Upper lobe of left lung (tissue), 6 donors: ENCODE data around the gene ILDR1. TPM values are rescaled to one million over a fixed set of nuclear protein-coding genes. Genes with fewer than 3 reads are reported as not detected.

Experiments used
- ATAC-seq, 2 donors: fragments of 200-7000 bp; cut with Tn5 transposase; one replicate each; pipeline ENCODE4 v1.9.1; 2022; ENCODE audit warnings: mild to moderate bottlenecking in 2 of 2, moderate library complexity in 2 of 2; ENCODE audit not compliant: low FRiP score in 2 of 2
- DNase-seq, 2 donors: peaks; one replicate each; pipeline ENCODE4 v3.0.0-alpha.2; 2019 to 2020
- H3K27ac ChIP-seq, 4 donors: fragments of 200-600 bp; sonication (generic); one replicate each; pipeline ENCODE4 v1.5.1; 2016 to 2019
- H3K27me3 ChIP-seq, 4 donors: fragments of 200-600 bp; sonication (generic); one replicate each; pipeline ENCODE4 v1.5.1; 2017 to 2019
- H3K36me3 ChIP-seq, 4 donors: fragments of 200-600 bp; sonication (generic); one replicate each; pipeline ENCODE4 v1.5.1; 2016 to 2019
- H3K4me1 ChIP-seq, 4 donors: fragments of 200-600 bp; sonication (generic); one replicate each; pipeline ENCODE4 v1.5.1; 2018 to 2019
- H3K4me3 ChIP-seq, 4 donors: fragments of 200-600 bp; sonication (generic); one replicate each; pipeline ENCODE4 v1.5.1; 2017 to 2019; ENCODE audit warnings: mild to moderate bottlenecking in 2 of 4, moderate library complexity in 1 of 4
- H3K9me3 ChIP-seq, 4 donors: fragments of 200-600 bp; sonication (generic); one replicate each; pipeline ENCODE4 v1.5.1; 2018 to 2019
- EP300 ChIP-seq, 4 donors: sonication (generic); formaldehyde crosslinking; IDR thresholded peaks; one replicate each; pipeline ENCODE4 v1.5.1; 2017; ENCODE audit warnings: antibody characterized with exemption in 4 of 4, control low read depth in 2 of 4
- POLR2A ChIP-seq, 4 donors: fragments of 450-650 bp; IDR thresholded peaks; one replicate each; pipeline ENCODE4 v1.5.1; 2016 to 2017; ENCODE audit warnings: antibody characterized with exemption in 4 of 4, mild to moderate bottlenecking in 2 of 4
- POLR2AphosphoS5 ChIP-seq, 2 donors: sonication (generic); formaldehyde crosslinking; IDR thresholded peaks; one replicate each; pipeline ENCODE4 v1.5.1; 2017; ENCODE audit warnings: antibody characterized with exemption in 2 of 2
- WGBS, 2 donors: methylation state at CpG; one replicate each; pipeline ENCODE4 v1.1.5; 2017 to 2018; 5-methylcytosine and 5-hydroxymethylcytosine counted together
- total RNA-seq, 6 donors: library from RNA; depleted of rRNA in 4 of 6; stranded (reverse); fragments of >200 nt in 4 of 6; gene quantifications; one replicate each; pipeline versions ENCODE4 v1.1.0 to v1.2.1, GENCODE V29; 2016 to 2021
- TF ChIP-seq, protein P1 (sequence below), 6 experiments: fragments of 450-650 bp in 4 of 6; fragments of 200-600 bp in 2 of 6; sonication (generic) in 2 of 6; IDR thresholded peaks; one replicate each; pipeline ENCODE4 v1.5.1; 2016 to 2019; ENCODE audit warnings: antibody characterized with exemption in 6 of 6
- donor health status: DM: no; HTN: no; CAD: no; lungs with moderate emphysema.
- donor health status: DM: no; HTN: yes; CAD: no; lungs with severe emphysema.

ILDR1 gene
- total RNA-seq, 6 donors from 2014 or later = 1.0 to 7.8 (median 6.4) TPM

DNA sequence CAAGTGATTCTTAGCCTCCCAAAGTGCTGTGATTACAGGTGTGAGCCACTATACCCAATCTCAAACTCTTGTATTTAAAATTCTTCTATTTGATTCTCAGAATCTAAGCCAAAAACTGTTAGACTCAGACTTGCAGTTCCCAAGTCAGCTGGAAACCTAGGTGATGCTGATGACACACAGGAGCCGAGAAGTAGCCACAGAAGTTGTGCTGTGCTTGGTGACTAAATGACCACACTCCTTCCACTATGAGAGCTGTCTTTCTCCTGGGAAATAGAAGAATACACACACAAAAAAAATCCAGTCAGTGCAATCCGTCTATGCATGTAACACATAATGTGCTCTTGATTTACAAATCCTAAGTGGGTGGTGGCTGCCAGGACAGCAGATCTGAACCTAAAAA lies 33.9 kb downstream of the ILDR1 start:
- Histone ChIP-seq H3K27ac (no peak overlapping the region), H3K4me1 (no peaks in the 10 kb centered on the region), H3K4me3 (no peak overlapping the region), H3K36me3 (no peaks in the 10 kb centered on the region), H3K9me3 (peaks cover 0 to 7% (median 0%) of the 10 kb centered on the region in 4 donors), H3K27me3 (no peaks in the 10 kb centered on the region)
- DNase-seq (no peak), ATAC-seq (no peak)
- 79 to 94% methylated on average over 2 of the region's 2 CpGs for WGBS, 2 donors
- TF ChIP-seq EP300 (IDR thresholded peaks at IDR 0.05) (no peak), POLR2AphosphoS5 (IDR thresholded peaks at IDR 0.05) (no peak), POLR2A (IDR thresholded peaks at IDR 0.05) (no peak)
- TF ChIP-seq, protein P1, sequence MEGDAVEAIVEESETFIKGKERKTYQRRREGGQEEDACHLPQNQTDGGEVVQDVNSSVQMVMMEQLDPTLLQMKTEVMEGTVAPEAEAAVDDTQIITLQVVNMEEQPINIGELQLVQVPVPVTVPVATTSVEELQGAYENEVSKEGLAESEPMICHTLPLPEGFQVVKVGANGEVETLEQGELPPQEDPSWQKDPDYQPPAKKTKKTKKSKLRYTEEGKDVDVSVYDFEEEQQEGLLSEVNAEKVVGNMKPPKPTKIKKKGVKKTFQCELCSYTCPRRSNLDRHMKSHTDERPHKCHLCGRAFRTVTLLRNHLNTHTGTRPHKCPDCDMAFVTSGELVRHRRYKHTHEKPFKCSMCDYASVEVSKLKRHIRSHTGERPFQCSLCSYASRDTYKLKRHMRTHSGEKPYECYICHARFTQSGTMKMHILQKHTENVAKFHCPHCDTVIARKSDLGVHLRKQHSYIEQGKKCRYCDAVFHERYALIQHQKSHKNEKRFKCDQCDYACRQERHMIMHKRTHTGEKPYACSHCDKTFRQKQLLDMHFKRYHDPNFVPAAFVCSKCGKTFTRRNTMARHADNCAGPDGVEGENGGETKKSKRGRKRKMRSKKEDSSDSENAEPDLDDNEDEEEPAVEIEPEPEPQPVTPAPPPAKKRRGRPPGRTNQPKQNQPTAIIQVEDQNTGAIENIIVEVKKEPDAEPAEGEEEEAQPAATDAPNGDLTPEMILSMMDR (IDR thresholded peaks at IDR 0.05) = no peak

DNA sequence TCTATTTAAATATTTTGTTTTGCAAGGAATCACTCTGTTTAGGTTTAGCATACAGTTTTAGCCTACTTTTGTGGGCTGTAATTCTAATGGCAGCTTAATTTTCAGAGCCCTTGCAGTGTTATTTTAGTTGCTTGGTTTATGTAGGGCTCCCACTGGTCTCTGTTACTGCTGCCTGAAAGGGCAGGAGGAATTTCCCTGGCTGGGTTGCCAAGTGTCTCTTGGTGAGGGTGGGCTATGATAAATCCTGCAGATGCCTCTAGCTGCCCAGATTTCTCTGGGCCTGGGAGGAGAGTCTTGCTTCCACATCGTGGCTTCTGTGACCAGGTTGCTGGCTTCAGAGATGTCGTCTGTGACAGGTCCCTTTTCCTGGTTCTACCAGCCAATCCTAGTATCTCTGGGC lies 36.2 kb downstream of the ILDR1 start:
- TF ChIP-seq EP300 (IDR thresholded peaks at IDR 0.05) (no peak), POLR2A (IDR thresholded peaks at IDR 0.05) (no peak), POLR2AphosphoS5 (IDR thresholded peaks at IDR 0.05) (no peak)
- TF ChIP-seq, protein P1 (IDR thresholded peaks at IDR 0.05) = no peak
- no peak for ATAC-seq
- Histone ChIP-seq H3K36me3 (no peaks in the 10 kb centered on the region), H3K4me1 (no peaks in the 10 kb centered on the region), H3K9me3 (peaks cover 0 to 8% (median 0%) of the 10 kb centered on the region in 4 donors), H3K27ac (no peak overlapping the region), H3K27me3 (no peaks in the 10 kb centered on the region), H3K4me3 (no peak overlapping the region)
- DNase-seq = no peak
- WGBS, 2 donors = 67 to 87% methylated on average over 1 to 2 of the region's 2 CpGs

DNA sequence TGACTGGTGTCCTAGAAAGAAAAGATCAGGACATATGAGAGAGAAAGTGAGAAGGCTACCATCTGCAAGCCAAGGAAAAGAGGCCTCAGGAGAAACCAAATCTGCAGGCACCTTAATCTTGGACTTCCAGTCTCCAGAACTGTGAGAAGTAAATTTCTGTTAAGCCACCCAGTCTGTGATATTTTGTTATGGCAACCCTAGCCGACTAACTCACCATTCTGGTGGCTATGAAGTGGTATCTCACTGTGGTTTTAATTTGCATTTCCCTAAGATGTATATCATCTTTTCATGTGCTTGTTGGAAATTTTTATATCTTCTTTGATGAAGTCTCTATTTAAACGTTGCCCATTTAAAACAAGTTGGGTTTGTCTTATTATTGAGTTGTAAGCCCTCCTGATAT lies 40.6 kb downstream of the ILDR1 start:
- TF ChIP-seq POLR2AphosphoS5 (IDR thresholded peaks at IDR 0.05) (no peak), EP300 (IDR thresholded peaks at IDR 0.05) (no peak), POLR2A (IDR thresholded peaks at IDR 0.05) (no peak)
- TF ChIP-seq, protein P1 (IDR thresholded peaks at IDR 0.05) = no peak
- Histone ChIP-seq H3K4me3 (no peak overlapping the region), H3K36me3 (no peaks in the 10 kb centered on the region), H3K9me3 (peaks cover 0 to 8% (median 0%) of the 10 kb centered on the region in 4 donors), H3K4me1 (no peaks in the 10 kb centered on the region), H3K27me3 (no peaks in the 10 kb centered on the region), H3K27ac (no peak overlapping the region)
- ATAC-seq = no peak
- WGBS, 2 donors = 68 to 80% methylated on average over 2 of the region's 2 CpGs
- no peak for DNase-seq

DNA sequence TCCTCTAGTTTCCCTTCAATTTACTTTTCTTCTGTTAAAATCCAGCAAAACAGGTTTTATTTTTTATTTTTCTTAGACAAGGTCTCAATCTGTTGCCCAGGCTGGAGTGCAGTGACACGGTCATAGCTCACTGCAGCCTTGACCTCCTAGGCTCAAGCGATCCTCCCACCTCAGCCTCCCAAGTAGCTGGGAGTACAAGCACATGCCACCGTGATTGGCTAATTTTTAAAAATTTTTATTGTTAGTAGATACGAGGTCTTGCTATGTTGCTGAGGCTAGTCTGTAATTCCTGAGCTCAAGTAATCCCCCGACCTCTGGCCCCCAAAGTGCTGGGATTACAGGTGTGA lies 41.6 kb downstream of the ILDR1 start:
- WGBS, 2 donors = 83 to 84% methylated on average over 5 of the region's 5 CpGs
- Histone ChIP-seq H3K27ac (no peak overlapping the region), H3K4me1 (no peaks in the 10 kb centered on the region), H3K36me3 (no peaks in the 10 kb centered on the region), H3K27me3 (no peaks in the 10 kb centered on the region), H3K9me3 (peaks cover 0 to 8% (median 0%) of the 10 kb centered on the region in 4 donors), H3K4me3 (no peak overlapping the region)
- ATAC-seq = no peak
- DNase-seq = no peak
- TF ChIP-seq, protein P1 (IDR thresholded peaks at IDR 0.05) = no peak
- no peak for TF ChIP-seq EP300 (IDR thresholded peaks at IDR 0.05)
- TF ChIP-seq POLR2AphosphoS5 (IDR thresholded peaks at IDR 0.05) = no peak
- TF ChIP-seq POLR2A (IDR thresholded peaks at IDR 0.05) = no peak

DNA sequence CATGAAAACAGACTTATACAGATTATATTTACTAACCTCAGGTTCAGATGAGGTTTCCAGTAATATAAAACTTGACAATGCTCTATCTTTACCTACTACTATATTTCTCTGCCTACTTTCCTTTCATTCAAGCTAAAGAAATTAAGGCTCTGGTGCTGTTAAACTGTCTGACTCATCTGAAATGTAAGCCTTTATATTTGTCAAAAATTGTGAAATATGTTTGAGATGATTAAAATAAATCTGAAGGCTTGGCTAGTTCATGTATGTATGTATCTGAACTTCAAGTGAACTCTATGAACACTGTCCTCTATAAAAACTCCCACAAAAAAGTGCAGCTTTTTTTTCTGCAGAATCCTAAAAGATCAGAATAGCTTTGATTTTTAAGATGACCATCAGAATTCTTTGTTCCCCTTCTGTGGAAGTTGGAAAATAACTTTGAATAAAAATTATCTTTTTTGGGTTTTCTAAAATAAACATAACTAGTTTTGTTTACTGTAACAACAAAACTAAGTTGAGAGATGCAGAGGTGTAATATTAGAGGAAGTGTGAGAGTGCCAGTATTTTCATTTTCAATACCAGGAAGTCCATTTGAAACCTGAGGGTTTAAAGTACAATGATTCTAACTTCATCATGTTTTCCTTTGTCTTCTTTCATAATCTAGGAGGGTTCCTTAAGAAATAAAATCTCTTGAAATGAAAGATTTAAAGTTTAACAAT lies 42.2 kb downstream of the ILDR1 start:
- ATAC-seq (no peak), DNase-seq (no peak)
- H3K9me3 ChIP-seq = peaks cover 0 to 8% (median 0%) of the 10 kb centered on the region in 4 donors
- no peak overlapping the region for H3K4me3 ChIP-seq
- H3K27ac ChIP-seq = no peak overlapping the region
- H3K27me3 ChIP-seq = no peaks in the 10 kb centered on the region
- H3K4me1 ChIP-seq = no peaks in the 10 kb centered on the region
- no peak for TF ChIP-seq EP300 (IDR thresholded peaks at IDR 0.05)
- no peak for TF ChIP-seq POLR2AphosphoS5 (IDR thresholded peaks at IDR 0.05)
- H3K36me3 ChIP-seq = no peaks in the 10 kb centered on the region
